22Rv1 (cell line): ENCODE measurements around the gene KRT86.

Experiments
- H3K27ac ChIP-seq: fragments of 450-650 bp; 2 replicates; pipeline ENCODE4 v1.5.1; 2017
- ZFX ChIP-seq: fragments of 450-650 bp; IDR thresholded peaks from 2 replicates; pipeline ENCODE4 v1.6.1; 2017; ENCODE audit warnings: antibody characterized with exemption, borderline replicate concordance
- TF ChIP-seq, protein P1 (sequence below): fragments of 450-650 bp; IDR thresholded peaks from 2 replicates; pipeline ENCODE4 v1.5.1; 2017; ENCODE audit warnings: mild to moderate bottlenecking

Gene KRT86

DNA sequence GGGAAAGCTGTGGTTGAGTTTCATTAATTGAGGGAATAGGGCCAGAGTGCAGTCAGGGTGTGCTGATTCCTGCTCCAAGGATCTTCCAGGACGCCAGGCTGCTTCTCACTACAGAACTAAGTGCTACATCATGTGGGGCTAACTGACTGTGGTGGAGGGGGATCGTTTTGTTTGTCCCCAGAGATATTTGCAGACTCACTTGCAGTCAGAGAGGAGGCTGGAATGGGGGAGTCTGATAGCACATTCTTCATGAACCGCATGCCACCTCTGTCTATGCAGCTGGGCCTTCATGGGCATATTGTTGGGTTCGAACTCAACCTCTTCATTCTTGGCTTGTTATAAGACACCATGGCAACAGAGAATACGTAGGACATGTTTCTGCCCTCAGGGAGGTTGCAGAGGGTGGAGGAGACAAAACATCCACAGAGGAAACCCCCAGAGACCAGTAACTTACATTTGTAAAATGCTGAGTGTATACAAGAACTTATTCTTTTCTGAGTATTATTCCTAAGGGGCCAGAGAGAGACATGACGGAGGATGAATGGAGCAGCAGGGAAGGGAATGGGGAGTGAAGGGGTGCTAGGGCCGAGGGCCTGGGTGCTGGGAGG is 28.4 kb upstream of the KRT86 start:
- H3K27ac ChIP-seq, result no peak overlapping the region
- no peak for TF ChIP-seq ZFX
- TF ChIP-seq, protein P1, sequence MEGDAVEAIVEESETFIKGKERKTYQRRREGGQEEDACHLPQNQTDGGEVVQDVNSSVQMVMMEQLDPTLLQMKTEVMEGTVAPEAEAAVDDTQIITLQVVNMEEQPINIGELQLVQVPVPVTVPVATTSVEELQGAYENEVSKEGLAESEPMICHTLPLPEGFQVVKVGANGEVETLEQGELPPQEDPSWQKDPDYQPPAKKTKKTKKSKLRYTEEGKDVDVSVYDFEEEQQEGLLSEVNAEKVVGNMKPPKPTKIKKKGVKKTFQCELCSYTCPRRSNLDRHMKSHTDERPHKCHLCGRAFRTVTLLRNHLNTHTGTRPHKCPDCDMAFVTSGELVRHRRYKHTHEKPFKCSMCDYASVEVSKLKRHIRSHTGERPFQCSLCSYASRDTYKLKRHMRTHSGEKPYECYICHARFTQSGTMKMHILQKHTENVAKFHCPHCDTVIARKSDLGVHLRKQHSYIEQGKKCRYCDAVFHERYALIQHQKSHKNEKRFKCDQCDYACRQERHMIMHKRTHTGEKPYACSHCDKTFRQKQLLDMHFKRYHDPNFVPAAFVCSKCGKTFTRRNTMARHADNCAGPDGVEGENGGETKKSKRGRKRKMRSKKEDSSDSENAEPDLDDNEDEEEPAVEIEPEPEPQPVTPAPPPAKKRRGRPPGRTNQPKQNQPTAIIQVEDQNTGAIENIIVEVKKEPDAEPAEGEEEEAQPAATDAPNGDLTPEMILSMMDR, result no peak

DNA sequence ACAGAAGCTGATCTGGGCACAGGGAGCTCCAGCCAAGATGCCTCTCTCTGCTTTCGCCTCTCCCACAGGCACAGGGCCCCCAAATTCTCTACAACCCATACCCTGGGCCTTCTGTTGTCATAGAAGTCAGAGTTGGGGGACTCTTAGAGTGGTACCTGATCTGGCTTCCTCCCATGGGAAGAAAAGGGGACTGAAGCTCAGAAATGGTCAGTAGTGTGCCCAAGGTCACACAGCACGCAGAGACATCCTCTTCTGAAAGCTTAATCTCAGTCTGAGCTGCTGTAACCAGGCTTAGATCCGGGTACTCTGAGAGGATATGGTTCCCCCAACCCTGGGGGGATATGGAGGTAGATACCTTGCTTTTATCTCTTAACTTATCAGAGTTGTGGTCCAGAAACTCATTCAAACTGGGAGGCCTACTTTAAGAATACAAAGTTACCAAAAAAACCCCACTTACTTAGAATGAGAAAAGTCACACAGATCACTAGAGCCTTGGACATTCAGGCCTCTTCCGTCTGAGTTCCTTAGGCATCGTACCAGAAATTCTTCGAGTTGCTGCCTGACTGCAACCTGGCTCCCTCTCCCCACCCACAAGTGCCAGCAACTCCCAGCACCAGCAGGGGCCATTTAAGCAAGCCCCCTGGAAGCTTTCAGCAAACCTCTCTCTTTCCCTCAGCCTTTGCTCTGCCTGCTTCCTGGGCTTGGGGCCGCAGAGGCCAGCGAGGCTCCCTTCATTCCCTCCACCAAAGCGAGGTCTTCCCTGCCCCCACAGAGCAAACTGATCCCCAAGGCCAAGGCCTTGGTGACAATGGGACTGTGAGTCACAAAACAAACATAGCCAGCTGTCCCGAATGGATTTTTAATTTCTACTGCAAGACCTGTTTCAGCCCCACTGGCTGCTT is 27.5 kb upstream of the KRT86 start:
- TF ChIP-seq ZFX, result no peak
- TF ChIP-seq, protein P1, result no peak
- no peak overlapping the region for H3K27ac ChIP-seq

DNA sequence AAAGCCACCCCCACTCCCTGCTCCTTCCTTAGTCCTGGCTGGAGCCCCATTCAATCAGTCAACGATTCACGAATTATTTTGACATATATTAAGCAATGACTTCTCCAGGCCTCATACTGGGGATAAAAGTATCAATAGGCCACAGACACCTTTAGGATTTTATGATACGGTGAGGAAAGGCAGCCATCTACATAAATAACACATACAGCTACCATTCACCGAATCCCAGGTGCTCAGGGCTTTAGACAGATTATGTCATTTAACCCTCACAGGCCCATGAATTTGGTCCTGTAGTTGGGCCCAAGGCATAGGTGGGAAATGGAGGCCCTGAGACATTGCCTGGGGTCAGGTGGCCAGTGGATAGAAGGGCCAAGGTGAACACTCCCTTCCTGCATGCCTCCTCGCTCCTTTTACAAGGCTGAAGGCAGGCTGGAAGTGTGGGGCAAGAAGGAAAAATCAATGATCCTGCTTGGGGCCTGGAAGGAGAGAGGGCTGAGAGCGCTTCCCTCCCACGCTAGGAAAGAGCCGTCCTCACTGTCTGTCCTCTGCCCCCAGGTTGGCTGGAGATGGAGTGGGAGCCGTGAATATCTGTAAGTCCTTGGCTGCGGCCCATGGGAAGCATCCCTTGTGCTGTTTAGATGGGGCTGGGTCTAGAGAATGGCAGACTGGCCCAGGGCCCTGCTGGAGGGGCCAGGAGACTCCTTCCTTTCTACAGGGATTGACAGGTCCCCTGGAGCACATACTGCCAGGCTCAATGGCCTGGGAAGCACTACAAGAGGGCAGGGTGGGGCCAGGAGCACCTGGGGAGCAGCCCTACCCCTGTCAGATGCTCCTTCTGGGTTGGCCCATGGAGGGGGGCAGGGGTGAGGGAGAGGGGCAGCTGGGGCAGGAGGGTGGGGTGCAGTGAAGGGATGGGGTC is 26.6 kb upstream of the KRT86 start:
- no peak overlapping the region for H3K27ac ChIP-seq
- TF ChIP-seq, protein P1, result no peak
- TF ChIP-seq ZFX, result no peak

DNA sequence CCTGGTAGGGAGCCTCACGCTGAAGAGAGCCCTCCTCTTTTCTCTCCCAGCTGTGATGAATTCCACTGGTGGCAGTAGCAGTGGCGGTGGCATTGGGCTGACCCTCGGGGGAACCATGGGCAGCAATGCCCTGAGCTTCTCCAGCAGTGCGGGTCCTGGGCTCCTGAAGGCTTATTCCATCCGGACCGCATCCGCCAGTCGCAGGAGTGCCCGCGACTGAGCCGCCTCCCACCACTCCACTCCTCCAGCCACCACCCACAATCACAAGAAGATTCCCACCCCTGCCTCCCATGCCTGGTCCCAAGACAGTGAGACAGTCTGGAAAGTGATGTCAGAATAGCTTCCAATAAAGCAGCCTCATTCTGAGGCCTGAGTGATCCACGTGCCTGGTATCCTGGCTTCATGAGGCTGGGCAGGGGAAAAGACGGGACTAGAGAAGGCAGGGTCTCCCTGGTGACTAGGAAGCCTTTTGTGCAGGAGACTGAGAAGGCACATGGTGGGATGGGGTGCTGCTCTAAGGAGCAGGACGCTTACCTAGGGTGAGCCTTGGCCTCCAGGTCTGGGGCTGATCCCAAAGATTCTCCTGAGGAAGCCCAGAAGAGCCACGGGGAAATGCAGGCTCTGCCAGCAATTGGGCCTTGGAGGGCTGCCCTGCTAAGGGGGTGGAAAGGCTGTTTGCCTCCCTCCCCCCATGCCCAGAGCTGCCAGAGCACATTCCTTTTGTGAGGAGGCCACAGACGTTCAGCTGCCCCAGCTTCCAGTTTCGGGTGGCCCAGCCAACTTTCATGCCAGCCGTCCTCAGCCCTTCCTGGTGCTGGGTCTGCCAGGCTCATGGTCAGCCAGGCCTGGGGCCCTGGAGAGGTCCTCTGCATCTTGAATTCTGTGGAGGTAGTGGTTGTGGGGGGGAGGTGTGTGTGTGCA is 25.6 kb upstream of the KRT86 start:
- no peak overlapping the region for H3K27ac ChIP-seq
- TF ChIP-seq ZFX, result no peak
- TF ChIP-seq, protein P1, result no peak

DNA sequence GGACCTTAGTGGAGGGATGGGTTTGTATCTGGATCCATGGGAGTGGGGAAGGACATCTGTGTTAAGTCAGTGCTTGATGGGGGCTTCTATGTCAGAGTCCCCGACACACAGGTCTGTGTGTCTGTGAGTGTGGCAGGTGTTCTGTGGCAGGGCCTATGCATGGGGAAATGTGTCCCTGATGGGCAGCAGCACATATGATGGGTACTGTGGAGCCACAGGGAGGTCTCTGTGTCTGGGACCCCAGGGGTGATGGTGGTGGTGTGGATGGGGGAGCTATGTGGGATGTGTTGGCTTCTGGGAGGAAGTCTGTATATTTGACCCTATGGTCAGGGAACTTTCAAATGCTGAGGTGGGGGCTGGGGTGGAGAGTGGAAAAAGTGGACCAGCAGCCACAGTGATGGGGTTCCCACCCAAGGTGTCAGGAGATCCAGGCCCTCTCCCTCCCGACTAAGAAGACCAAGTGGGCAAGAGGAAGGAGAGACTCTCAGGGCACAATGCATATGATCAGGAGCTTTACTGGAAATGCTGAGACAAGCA is 24.9 kb upstream of the KRT86 start:
- H3K27ac ChIP-seq, result no peak overlapping the region
- TF ChIP-seq, protein P1, result no peak
- TF ChIP-seq ZFX, result no peak
